ENCODE data around the gene BPGM.
"Not testable (repeated sequence)": the region's sequence is repeated elsewhere in the genome, so short reads cannot be mapped to it uniquely, and the experiment has no call there.

Gene BPGM

DNA sequence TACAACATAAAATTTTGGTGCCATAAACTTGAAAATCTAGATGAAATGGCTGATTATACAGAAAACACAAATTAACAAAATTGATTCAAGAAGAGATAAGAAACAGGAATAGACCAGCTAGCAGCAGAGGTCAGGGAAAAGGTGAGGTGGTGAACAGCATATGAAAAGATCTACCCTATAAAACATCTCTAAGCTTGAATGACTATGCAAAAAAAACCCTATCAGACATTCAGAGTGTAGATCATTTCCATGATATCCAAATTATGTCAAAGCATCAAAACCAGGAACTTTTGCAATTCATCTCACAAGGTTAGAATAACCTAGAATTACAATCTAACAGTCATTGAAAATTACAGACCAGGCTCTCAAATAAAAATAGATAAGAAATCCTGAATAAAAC is 14.6 kb upstream of the BPGM start:
- no peak for DNase-seq (ENCODE audit: low read depth)

DNA sequence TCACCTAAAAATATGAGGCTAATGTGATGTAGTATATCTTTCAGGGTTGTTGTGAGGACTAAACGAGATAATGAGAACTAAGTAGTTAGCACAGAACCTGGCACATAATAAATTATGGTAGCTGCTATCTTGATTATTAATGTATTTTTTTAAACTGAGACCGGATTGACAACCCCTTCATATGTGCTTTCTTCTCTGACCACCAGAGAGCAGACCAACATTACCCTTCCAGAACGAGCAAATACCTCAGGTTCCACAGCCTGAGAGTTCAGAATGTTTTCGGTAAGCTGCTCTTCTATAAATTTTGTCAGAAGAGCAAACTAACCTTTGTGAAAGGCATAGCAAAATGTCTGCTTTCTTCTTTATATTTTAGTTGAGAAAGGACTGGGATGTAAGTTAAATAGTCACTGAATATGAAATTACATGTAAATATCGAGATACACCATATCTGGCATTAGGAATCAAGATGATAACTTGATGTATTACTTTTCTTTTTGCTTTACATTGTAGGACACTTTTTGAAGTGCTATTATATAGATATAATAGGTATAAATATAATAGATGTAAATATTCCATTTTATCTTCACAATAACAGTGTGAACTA is 13.6 kb upstream of the BPGM start:
- peak; percentile 66 for DNase-seq (ENCODE audit: low read depth)

DNA sequence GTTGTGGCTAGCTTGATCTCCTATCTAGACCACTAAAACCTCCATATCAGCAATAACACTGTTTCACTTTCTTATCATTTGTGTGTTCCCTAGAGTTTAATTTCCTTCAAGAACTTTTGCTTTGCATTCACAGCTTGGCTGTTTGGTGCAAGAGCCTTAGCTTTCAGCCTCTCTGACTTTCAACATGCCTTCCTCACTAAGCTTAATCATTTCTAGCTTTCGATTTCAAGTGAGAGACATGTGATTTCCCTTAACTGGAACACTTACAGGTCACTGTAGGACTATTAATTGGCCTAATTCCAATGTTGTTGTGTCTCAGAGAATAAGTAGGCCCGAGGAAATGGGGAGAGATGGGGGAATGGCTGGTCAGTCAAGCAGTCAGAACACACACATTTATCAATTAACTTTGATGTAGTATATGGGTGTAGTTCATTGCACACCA is 10.6 kb upstream of the BPGM start:
- DNase-seq (ENCODE audit: low read depth): no peak

DNA sequence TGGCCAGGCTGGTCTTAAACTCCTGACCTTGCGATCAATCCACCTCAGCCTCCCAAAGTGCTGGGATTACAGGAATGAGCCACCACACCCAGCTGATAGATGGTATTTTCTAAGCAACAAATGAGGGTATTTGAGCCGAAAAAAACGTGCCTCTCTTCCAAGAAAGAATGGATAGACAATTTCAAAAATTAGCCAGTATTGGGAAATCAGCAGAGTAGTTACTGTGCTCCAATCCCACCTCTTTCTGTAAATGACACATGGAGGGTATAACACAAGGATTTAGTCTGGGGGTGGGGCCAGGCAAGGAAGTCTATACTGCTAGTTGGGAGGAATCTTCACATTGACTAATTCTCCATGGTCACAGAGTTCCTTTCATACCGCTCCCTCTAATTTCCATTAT is 9.2 kb upstream of the BPGM start:
- DNase-seq (ENCODE audit: low read depth): no peak

DNA sequence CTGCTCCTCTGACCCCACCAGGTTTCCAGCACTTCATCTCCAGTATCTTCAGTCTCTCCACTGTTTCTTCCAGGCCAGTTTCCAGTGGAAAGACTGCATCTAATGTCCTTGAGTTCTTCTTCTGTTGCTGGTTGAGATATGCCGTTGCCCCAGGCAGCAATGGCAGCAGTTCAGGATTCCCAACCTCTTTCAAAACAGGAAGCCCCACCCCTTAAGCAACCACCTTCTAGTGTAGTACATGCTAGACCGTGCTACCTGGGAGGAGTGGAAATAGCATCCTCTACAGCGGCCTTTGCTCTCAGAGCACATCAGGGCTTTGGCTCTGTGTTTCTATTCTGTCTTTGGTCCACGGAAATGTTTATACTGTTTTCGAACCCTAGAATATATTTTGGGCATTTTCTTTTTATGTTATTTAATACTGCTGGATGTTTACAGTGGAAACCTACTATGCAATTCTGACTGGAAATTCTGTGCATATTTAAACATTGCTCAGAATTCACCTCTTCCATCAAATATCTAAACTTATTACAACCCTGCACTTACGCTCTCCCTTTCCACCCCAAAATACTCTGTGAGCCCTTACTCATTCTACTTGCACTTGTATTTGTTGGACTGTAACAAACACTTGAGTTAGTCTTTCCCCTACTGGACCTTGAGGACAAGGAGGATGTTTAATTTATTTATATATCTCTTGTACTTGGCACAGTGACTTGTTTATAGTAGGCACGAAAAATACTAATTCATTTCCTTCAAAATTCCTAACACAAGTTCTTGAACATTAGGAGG is 8.5 kb upstream of the BPGM start:
- DNase-seq (ENCODE audit: low read depth): no peak

DNA sequence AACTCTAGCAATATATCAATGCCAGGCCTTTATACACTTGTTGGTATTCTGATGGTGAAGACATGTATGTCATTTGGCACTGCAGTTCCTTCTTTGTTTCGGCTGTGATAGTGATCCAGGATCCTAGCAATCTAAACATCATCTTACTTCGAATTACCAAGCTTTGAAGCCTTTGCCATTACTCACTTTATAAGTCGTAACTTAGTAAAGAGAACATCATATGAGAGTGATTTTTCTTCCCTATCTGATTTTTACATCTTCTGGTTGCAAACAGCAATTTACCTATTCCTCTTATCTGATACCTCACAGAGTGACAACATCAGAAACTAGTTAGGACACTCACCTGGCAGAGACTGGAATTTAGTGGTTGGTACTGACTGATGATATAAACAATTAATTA is 7.6 kb upstream of the BPGM start:
- DNase-seq (ENCODE audit: low read depth): no peak

DNA sequence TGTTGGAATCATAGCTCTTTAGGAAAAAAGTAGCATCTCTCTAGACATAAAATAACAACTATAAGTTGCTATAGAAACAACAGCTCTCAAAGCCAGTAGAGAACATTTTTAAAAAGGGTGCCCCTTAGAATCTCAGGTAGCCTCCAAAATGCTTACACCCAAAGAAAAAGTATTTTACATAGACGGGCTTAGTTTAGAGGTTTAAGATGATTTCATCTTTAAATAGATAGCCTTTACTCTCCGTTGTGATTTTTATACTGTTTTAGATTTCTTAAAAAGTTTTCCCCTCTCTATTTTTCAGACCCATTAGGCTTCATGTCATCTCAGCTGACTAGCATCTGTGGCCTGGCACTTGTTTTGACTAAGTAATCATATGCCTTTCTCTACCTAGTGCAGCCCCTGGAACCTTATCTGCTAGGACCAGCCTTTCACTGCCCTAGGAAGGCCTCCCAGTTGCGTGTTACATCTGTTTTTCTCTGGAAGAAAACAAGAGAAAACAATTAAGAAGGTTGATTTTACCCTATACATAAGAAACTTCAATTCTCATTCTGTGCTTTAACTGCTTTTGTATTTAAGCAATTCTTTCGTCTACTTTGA is 6.9 kb upstream of the BPGM start:
- DNase-seq (ENCODE audit: low read depth): no peak

DNA sequence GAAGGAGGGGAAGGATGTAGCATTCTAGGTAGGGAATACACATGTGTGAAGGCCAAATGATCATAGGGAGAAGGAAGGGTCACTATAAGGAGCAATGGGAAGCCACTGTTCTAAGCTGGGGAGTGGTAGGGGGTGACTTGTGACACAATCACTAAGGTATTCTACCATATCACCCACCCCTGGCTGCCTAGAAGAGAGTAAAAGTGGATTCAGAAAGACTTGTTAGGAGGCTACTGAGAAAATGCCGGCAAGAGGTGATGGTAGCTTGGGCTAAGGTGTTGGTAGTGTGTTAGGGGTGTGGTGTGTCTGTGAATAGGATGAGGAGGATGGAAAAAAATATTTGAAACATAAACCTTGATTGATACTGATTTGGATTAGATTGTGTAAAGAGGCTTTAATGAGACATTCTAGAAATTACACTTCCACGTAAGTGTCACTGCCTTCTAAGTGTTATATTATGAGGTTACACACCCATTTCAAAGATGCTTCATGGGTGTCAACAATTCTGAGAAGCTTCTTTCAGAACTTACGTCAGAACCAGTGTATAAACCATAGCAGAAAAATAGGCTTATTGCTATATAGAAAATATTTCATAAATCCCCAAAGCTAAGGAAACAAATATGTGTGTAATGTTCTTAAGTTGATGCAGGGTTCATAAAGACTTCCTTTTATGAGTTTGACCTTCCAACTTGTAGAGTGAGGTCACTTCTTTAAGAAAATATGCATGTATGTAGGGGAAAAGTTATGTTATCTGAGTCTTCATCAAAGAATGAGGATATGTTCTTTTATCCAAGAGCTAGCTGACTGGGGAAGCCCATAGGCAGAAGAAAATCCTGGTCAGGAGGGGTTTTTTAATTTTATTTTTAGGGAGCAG is 5.6 kb upstream of the BPGM start:
- DNase-seq (ENCODE audit: low read depth): peak; percentile 57

DNA sequence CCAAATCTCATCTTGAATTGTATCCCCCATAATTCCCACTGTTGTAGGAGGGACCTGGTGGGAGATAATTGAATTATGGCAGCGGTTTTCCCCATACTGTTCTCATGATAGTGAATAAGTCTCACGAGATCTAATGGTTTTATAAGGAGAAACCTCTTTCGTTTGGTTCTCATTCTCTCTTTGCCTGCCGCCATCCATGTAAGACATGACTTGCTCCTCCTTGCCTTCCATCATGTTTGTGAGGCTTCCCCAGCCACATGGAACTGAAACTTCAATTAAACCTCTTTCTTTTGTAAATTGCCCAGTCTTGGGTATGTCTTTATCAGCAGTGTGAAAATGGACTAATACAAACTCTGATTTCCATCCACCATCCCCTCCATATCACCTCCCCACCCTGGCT is 4.7 kb upstream of the BPGM start:
- not testable (repeated sequence) for DNase-seq (ENCODE audit: low read depth)

DNA sequence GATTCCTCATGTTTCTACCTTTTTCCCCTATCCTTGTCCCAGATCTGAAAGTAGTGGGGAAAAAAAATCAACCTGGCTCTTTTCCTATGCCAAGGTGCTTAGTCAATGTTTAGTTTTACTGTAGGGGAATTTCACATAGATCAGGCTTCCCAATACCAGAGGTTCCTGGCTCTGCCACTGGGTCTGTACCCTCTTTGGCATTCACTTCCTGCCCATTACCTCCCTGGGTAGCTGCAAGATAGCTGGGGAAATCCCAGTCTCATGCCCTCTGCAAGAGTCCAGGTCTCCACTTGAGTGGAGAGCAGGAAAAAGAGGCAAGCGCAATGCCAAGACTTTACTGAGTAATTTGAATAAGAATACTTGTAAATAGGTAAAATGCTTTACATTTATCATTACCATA is 3.5 kb upstream of the BPGM start:
- DNase-seq (ENCODE audit: low read depth): no peak

DNA sequence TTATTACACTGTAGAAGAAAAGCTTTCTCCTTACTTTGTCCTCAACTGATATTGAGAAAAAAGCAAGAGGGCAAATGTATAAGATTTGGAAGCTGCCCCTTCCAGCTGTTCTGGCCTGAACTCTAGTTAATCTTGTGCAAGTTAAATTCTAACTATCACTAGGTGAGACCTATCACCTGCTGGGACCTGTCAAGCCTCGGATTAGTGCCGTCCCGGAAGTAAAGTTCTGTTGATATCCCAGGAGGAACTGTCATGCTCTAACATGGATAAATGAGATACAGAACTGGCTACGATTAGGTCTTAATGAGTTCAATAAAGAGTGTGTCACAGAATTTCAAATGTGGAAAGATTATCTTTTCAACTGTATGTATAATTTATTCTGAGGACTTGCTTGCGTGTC is 1.2 kb upstream of the BPGM start:
- DNase-seq (ENCODE audit: low read depth): no peak

DNA sequence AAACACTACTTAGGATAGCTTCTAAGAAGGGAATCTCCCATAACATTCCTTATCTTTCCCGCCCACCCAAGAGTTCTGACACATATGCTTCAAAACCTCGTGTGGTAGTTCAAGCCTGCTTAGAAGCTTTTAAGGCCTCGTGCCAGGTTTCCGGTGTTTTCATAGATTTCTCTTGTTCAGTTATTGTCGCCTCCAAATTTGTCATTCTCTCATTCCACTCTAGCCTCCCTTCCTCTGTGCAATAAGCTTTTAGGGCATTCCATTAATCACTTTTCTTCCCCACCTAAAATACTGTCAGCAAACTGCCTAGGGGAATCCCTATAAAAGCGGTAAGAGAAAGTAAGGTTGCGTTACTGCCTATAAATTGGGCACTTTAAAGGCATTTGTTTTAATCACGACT is 718 bp upstream of the BPGM start:
- DNase-seq (ENCODE audit: low read depth): peak; percentile 63

DNA sequence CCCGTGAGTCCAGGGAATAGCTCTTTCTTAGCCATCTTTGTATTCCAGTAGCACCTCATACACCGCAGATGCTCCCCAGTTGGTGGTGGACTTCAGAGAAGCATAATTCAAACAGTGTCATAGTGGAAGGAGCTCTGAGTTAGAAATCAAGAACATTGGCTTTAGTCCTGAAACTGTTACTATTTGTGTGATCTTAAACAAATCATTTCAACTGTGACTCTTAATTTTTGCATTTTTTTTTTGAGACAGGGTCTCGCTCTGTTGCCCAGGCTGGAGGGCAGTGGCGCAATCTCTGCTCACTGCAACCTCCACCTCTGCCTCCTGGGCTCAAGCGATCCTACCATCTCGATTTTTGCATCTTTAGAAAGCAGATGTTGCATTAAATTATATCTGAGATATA is 1.8 kb downstream of the BPGM start:
- no peak for DNase-seq (ENCODE audit: low read depth)

DNA sequence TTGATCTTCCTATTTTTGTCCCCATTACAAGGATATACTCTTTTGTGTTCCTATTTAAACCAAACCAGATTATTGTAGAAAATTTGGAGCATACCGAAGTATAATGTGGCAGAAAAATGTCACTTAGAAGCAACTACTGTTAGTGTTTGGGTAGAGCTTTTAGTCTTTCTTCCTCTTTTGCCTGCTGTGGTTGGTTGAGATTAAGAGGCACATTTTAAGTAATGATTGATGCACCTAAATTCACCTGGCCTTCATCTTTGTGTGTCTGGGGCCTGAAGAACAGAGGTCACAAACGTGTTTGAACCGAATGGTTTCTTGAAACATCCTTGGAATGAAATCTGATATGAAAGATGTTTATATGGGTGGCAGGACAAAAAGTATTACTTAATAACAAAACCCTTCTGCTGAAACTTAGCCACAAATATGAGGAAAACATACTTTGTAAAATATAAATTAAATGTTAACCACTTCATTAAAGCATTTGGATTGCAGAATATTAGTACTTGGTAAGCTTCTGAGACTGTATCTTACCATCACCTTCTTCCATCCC is 2.6 kb downstream of the BPGM start:
- DNase-seq (ENCODE audit: low read depth): peak; percentile 49

DNA sequence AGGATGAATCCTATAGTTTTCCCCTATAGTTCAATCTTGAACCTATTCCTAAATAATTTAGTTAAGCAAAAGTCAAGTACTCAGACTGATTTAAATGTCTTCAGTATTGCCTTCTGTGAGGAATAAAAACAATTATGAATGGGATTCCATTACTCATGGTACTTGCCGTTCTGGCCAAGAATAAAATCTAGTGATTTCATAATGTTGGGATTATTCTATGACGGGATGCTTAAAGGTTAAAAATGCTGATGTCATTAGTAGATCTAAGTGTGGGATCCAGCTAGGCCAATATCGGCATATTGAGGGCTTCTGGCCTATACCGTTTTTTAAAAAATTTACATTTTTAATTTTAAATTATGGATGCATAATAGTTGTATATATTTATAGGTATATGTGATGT is 5.3 kb downstream of the BPGM start:
- DNase-seq (ENCODE audit: low read depth): no peak

DNA sequence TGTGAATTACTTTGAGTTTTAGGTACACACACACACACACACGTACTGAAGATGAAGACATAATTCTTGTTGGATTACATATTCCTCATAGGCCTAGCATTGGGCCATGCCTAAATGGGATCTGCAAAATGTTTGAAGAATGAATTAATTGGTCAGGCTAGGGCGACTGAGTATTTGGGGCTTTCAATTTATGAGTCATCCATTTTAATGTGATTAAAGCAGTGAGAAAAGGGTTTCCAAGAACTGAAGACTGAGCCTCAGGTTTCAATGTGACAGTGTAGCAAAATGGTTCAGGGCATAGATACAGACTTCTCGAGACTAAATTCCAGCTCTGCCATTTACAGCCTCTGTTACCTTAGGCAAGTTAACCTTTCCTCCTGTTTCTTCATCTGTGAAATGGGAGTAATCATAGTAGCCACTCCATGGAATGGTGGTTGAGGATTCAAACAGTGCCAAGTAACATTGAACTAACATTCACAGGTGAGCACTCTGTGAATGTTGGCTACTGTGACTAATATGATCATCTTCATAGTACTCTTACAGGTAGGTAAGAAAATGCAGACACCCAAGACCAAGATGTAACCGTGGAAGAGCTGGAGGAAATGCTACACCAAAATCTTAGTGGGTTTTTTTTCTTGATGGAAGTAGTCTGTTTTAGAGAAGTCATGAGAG is 7.6 kb downstream of the BPGM start:
- DNase-seq (ENCODE audit: low read depth): peak; percentile 49

DNA sequence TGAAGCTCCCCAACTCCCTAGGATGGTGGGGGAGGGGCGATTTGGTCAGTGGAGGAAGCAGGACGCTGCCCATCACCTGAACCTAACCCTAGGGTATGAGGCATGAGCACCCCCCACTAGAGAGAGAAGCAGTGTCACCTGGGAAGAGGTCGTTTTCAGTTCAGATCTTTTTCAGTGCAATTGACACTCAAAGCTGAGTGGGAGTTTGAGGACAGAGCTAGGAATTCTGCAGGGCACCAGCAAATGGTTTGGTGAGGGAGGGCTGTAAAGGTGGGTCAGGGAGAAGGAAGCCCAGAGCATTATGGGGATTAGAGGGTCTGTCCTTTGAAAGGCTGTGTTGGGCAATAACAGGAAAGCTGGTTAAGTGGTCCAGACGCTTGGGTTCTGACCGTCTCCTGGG is 10.9 kb downstream of the BPGM start:
- DNase-seq (ENCODE audit: low read depth): no peak

DNA sequence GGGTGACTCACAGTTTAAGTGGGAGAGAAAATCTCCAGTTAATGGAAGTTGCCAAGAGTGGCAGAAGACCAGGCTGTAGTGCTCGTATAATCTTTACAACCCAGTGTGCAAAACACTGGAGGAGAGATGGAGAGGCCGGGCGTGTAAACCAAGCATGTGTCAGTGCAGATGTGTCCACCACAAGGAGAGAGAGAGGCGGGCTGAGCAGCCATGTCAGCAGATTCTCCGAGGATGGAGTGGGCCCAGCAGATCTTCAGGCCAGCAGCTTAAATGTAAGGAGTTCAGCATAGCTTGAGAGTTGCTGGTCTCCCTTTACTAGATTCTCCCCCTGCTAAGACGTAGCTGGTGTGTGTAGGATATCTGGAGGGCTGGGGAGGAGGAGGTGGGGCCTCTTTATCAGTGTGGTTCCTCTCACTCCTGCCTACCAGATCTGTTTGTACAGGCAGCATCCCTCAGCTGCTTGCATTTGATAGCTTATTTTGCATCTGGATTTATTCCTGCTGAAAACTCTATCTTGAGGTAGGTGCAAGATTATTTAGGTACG is 13.7 kb downstream of the BPGM start:
- peak; percentile 62 for DNase-seq (ENCODE audit: low read depth)

DNA sequence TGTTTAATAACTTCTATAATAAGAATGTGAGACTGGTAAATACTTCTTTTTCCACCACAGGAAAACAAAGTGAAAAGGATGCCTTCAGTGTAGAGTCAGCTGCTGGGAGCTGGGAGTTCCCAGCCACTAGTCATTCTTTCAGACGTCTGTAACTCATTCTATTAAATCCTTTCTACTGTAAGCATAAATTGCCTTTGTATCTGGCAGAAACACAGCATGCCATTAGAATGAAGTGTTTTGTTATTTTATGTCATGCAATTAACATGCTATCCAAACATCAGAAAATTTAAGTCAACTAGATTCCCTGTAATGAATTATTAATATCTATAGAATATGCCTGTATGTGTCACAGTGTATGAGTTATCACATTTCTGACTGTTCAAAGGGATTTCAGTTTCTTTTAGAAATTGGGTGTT is 14.3 kb downstream of the BPGM start:
- peak; percentile 97 for DNase-seq (ENCODE audit: low read depth)

DNA sequence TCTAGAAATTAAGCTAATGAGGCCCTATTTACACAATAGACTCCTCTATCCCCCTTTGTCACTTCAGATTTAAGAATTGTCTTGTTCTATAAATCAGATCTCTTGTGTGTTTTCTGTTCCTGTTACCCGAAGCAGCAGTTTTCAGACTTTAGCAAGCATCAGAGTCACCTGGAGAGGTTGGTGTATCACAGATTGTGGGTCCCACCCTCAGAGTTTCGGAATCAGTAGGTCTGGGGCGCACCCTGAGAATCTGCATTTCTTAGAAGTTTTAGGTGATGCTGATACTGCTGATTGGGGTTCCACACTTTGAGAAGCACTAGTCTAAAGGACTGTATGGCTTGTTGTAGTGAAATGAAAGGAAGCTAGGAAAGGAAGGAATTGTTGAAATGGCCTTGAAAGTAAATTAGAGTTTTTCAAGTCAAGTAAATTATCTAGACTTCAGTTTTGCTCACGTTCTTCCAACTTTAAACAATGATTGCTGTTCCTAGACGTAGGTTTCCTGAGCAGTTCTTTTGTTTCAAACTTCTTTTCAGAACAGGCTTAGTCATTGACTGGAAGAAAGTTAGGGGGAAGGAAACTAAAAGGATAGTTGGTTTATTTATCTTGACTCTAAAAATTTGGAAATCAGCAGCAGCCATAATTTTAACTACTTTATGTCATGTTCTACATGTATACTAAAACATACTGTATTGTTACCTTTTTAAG is 15.7 kb downstream of the BPGM start:
- peak; percentile 53 for DNase-seq (ENCODE audit: low read depth)

DNA sequence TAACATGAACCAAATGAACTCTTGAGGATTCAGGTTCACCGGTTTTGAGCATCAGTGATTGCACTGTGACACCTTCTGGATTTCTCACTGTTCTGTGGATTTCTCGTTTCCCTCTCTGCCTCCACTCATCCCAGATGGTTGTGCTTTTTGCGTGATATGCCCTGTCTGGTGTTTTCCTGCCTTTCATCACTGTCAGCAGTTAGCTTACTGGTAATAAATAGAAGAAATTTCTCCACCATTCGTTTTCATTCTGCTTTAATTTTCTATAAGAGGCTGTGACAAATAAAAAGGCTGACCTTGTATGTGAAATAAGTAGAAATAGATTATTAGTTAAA is 16.2 kb downstream of the BPGM start:
- no peak for DNase-seq (ENCODE audit: low read depth)

All from EH (cell line).